Vagina (tissue), 2 donors: ENCODE data around the gene RIN3. TPM values are rescaled to one million over a fixed set of nuclear protein-coding genes. Genes with fewer than 3 reads are reported as not detected.

Experiments used
- DNase-seq, 2 donors: peaks; one replicate each; pipeline ENCODE4 v3.0.0-alpha.2; 2017; ENCODE audit errors: extremely low spot score in 2 of 2
- H3K27ac ChIP-seq: fragments of 200-600 bp; sonication (generic); one replicate; pipeline ENCODE4 v1.5.1; 2019
- H3K27me3 ChIP-seq: fragments of 200-600 bp; sonication (generic); one replicate; pipeline ENCODE4 v1.5.1; 2019
- H3K36me3 ChIP-seq, 2 donors: fragments of 200-600 bp; sonication (generic); one replicate each; pipeline ENCODE4 v1.5.1; 2017 to 2019
- H3K4me1 ChIP-seq: fragments of 200-600 bp; sonication (generic); one replicate; pipeline ENCODE4 v1.5.1; 2019
- H3K4me3 ChIP-seq, 2 donors: fragments of 200-600 bp; sonication (generic); 1 replicate in 1 of 2; 2 replicates in 1 of 2; pipeline ENCODE4 v1.5.1; 2016 to 2019
- H3K9me3 ChIP-seq: fragments of 200-600 bp; sonication (generic); one replicate; pipeline ENCODE4 v1.5.1; 2019
- POLR2A ChIP-seq, 2 donors: fragments of 450-650 bp; IDR thresholded peaks; one replicate each; pipeline ENCODE4 v1.6.1; 2017; ENCODE audit warnings: antibody characterized with exemption in 2 of 2, mild to moderate bottlenecking in 2 of 2, moderate library complexity in 2 of 2
- POLR2AphosphoS5 ChIP-seq, 2 donors: sonication (generic); formaldehyde crosslinking; IDR thresholded peaks; one replicate each; pipeline ENCODE4 v1.9.0; 2017; ENCODE audit warnings: antibody characterized with exemption in 2 of 2, mild to moderate bottlenecking in 2 of 2, low read depth in 1 of 2; ENCODE audit not compliant: insufficient read depth in 1 of 2
- intact Hi-C: fragments of 100-400 bp; cut with DNase I; formaldehyde crosslinking; loops from one replicate; pipeline ENCODE4 v1.15.1; 2023
- total RNA-seq: library from RNA; depleted of rRNA; stranded (reverse); fragments of >200 nt; gene quantifications from one replicate; pipeline ENCODE4 v1.2.3, GENCODE V29; 2016
- TF ChIP-seq, protein P1 (sequence below), 3 experiments: fragments of 450-650 bp in 2 of 3; fragments of 200-600 bp in 1 of 3; sonication (generic) in 1 of 3; IDR thresholded peaks; one replicate each; pipeline ENCODE4 v1.5.1; 2017 to 2019; ENCODE audit warnings: antibody characterized with exemption in 3 of 3, mild to moderate bottlenecking in 2 of 3, moderate library complexity in 2 of 3

RIN3 gene
- total RNA-seq, 1 donor from 2014 or later = 22.6 TPM

DNA sequence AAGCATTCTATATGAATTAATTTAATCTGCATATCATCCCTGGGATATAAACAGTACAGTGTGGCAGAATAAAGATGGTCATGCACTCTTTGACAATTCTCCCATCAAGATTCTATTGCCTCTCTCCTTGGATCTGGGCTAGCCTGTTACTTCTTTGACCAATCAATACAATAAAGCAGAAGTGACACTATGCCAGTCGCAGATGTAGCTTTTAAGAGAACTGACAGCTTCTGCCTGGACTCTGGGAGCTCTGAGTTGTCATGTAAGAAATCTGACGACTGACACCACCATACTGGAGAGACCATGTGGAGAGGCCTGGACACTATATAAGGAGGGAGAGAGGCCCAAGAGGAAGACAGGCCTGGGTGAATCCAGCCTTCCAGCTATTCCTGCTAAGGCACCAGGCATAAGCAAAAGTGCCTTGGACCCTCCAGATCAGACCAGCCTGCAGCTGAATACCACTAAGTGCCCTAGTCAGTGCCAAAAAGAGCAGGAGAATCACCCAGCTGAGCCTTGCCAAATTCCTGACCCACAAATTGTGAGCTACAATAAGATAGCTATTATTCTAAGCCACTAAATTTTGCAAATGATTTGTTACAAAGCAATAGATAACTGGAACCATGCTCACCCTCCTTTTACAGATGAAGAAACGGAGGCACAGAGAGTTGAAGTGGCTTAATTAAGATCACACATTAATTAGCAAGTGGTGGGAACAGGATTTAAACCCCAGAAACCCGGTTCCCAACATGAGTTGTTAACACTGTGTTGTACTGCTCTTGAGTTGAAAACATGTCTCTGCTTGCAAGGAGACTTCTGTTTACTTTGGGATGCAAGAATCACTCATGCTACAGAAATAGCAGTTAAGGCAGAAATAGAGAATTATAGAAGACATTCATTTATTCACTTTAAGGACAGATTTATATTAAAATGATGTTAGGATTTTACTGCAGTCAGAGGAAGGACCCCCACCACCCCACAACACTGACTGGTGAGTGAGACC lies 84.6 kb downstream of the RIN3 start:
- intact Hi-C loops = no loop called here

DNA sequence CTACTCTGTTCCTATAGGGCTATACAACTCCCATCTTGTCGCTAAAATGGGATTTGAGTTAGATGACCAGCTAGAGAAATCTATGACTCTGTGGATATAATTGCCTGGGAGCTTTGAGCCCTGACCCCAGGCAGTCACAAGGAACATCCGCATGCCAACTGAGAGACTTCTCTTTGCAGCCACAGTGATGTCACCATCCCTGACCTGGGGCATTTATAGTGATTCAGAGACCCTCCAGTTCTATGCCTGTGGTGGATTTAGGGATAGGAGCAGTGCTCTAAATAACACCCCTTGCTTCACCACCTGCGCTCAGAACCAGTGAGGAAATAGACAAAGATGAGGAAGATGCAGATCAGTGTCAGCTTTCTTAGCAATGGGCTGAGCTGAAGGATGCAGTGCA lies 86.2 kb downstream of the RIN3 start:
- H3K4me3 ChIP-seq = no peak overlapping the region
- H3K27ac ChIP-seq = peak overlapping the region; percentile 72
- intact Hi-C loops = no loop called here
- no peaks in the 10 kb centered on the region for H3K9me3 ChIP-seq
- H3K27me3 ChIP-seq = no peaks in the 10 kb centered on the region
- TF ChIP-seq POLR2A (IDR thresholded peaks at IDR 0.05) (no peak), POLR2AphosphoS5 (IDR thresholded peaks at IDR 0.05; ENCODE audit: insufficient read depth in 1 of 2, low read depth in 1 of 2) (no peak)
- TF ChIP-seq, protein P1, sequence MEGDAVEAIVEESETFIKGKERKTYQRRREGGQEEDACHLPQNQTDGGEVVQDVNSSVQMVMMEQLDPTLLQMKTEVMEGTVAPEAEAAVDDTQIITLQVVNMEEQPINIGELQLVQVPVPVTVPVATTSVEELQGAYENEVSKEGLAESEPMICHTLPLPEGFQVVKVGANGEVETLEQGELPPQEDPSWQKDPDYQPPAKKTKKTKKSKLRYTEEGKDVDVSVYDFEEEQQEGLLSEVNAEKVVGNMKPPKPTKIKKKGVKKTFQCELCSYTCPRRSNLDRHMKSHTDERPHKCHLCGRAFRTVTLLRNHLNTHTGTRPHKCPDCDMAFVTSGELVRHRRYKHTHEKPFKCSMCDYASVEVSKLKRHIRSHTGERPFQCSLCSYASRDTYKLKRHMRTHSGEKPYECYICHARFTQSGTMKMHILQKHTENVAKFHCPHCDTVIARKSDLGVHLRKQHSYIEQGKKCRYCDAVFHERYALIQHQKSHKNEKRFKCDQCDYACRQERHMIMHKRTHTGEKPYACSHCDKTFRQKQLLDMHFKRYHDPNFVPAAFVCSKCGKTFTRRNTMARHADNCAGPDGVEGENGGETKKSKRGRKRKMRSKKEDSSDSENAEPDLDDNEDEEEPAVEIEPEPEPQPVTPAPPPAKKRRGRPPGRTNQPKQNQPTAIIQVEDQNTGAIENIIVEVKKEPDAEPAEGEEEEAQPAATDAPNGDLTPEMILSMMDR (IDR thresholded peaks at IDR 0.05) = no peak
- DNase-seq = no peak
- peaks cover 43% of the 10 kb centered on the region for H3K4me1 ChIP-seq
- no peaks in the 10 kb centered on the region for H3K36me3 ChIP-seq

More for the DNA sequence above, 84.6 kb downstream of the RIN3 start:
- no peak for DNase-seq
- Histone ChIP-seq H3K27me3 (no peaks in the 10 kb centered on the region), H3K4me3 (no peak overlapping the region), H3K27ac (no peak overlapping the region), H3K36me3 (no peaks in the 10 kb centered on the region), H3K4me1 (peaks cover 35% of the 10 kb centered on the region), H3K9me3 (no peaks in the 10 kb centered on the region)
- TF ChIP-seq POLR2AphosphoS5 (IDR thresholded peaks at IDR 0.05; ENCODE audit: insufficient read depth in 1 of 2, low read depth in 1 of 2) (no peak), POLR2A (IDR thresholded peaks at IDR 0.05) (no peak)
- TF ChIP-seq, protein P1 (IDR thresholded peaks at IDR 0.05) = no peak

DNA sequence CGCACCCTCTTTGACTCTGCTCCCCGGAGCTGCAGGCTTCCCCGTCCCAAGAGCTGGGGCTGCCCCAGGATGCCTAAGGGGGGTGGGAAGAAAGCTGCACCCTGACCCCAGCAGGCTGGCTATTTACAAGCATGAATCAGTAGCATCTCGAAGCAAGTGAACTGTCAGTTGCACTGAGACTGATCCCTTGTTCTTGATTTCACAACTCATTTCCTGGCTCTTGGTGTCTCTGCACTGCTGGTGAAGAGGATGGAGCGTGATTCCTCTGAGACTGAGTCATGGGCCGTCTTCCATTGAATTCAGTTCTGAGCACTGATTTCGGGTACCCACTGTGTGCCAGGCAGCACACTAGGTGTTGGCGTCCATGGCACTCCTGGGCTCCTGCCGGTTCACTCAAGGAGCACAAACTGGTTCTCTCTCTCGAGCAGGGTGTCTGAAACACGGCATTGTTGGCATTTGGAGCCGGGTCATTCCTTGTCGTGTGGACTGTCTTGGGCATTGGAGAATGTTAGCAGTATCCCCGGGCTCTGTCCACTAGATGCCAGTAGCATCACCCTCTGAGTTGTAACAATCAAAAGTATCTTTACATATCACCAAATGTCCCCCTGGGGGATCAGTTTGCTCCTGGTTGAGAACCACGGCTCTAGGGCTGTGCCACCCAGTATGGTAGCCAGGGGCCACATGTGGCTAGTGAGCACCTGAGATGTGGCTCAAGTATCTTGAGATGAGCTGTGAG lies 86.9 kb downstream of the RIN3 start:
- intact Hi-C loops = no loop called here
- DNase-seq = no peak
- no peak overlapping the region for H3K4me3 ChIP-seq
- no peaks in the 10 kb centered on the region for H3K36me3 ChIP-seq
- peaks cover 43% of the 10 kb centered on the region for H3K4me1 ChIP-seq
- no peaks in the 10 kb centered on the region for H3K27me3 ChIP-seq
- TF ChIP-seq, protein P1 (IDR thresholded peaks at IDR 0.05) = no peak
- peak in 1 of 2 donors; percentile 70 for TF ChIP-seq POLR2AphosphoS5 (IDR thresholded peaks at IDR 0.05; ENCODE audit: insufficient read depth in 1 of 2, low read depth in 1 of 2)
- peak overlapping the region; percentile 72 for H3K27ac ChIP-seq
- H3K9me3 ChIP-seq = no peaks in the 10 kb centered on the region

DNA sequence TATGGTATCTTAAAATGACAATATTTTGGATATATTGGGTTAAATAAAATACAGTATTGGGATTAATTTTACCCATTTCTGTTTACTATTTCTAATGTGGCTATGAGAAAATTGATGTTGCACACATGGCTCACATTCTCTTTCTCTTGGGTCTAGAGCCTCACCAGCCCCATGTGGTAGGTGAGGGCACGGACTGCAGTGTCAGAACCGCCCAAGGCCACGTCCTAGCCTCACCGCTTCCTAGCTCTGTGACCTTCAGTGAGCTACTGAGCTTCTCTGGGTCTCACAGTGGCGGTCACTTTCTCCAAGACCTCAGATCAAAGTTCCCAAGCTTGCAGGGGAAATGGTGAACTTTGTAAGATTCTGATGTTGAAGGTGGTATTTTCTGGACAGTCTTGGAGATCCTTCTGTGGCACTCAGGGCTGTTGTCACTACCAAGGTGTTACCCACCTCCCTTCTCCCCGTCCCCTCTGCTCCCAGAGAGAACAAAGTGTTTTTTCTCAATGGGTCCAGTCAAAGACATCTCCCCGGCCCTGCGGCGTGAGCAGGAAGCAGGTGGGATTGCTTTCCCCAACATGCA lies 87.6 kb downstream of the RIN3 start:
- H3K4me1 ChIP-seq = peaks cover 43% of the 10 kb centered on the region
- peak overlapping the region; percentile 20 for H3K27ac ChIP-seq
- DNase-seq = no peak
- no peaks in the 10 kb centered on the region for H3K36me3 ChIP-seq
- intact Hi-C loops = no loop called here
- no peak overlapping the region for H3K4me3 ChIP-seq
- no peaks in the 10 kb centered on the region for H3K9me3 ChIP-seq
- TF ChIP-seq POLR2AphosphoS5 (IDR thresholded peaks at IDR 0.05; ENCODE audit: insufficient read depth in 1 of 2, low read depth in 1 of 2) (no peak), POLR2A (IDR thresholded peaks at IDR 0.05) (no peak)
- TF ChIP-seq, protein P1 (IDR thresholded peaks at IDR 0.05) = no peak
- H3K27me3 ChIP-seq = no peaks in the 10 kb centered on the region
